Upper lobe of right lung (tissue), 1 donor: ENCODE measurements around the gene STPG4. TPM values are rescaled to one million over a fixed set of nuclear protein-coding genes. Genes with fewer than 3 reads are reported as not detected.

Source experiments
- ATAC-seq: fragments of 200-7000 bp; cut with Tn5 transposase; one replicate; pipeline ENCODE4 v1.9.1; 2020; ENCODE audit warnings: mild to moderate bottlenecking, moderate library complexity
- DNase-seq: peaks from one replicate; pipeline ENCODE4 v3.0.0-alpha.2; 2020
- H3K27ac ChIP-seq: fragments of 200-600 bp; one replicate; pipeline ENCODE4 v1.8.0; 2022
- H3K27me3 ChIP-seq: fragments of 200-600 bp; one replicate; pipeline ENCODE4 v1.8.0; 2022; ENCODE audit warnings: mild to moderate bottlenecking
- H3K36me3 ChIP-seq: fragments of 200-600 bp; one replicate; pipeline ENCODE4 v1.8.0; 2022
- H3K4me1 ChIP-seq: fragments of 200-600 bp; one replicate; pipeline ENCODE4 v1.8.0; 2022
- H3K4me3 ChIP-seq: fragments of 200-600 bp; one replicate; pipeline ENCODE4 v1.8.0; 2022; ENCODE audit warnings: mild to moderate bottlenecking
- H3K9me3 ChIP-seq: fragments of 200-600 bp; one replicate; pipeline ENCODE4 v1.8.0; 2022
- CTCF ChIP-seq: fragments of 200-600 bp; IDR thresholded peaks from one replicate; pipeline ENCODE4 v1.8.0; 2022; ENCODE audit warnings: antibody characterized with exemption
- intact Hi-C: fragments of 100-400 bp; cut with DNase I; formaldehyde crosslinking; loops from one replicate; pipeline ENCODE4 v1.11.0; 2022
- total RNA-seq: library from RNA; stranded (reverse); fragmentation: NEBNext Ultra II Directional; extraction: Animal tissue kit (Norgen Biotek cat#: 25700); gene quantifications from one replicate; pipeline ENCODE4 v1.2.1, GENCODE V29; 2021
- donor health status: DM: no; HTN: yes; CAD: no; lungs with severe emphysema.

STPG4 gene
- total RNA-seq, 1 donor from 2014 or later, result not detected

- Histone ChIP-seq H3K36me3 (no peaks in the 10 kb centered on the region), H3K4me1 (no peaks in the 10 kb centered on the region), H3K27me3 (no peaks in the 10 kb centered on the region), H3K9me3 (no peaks in the 10 kb centered on the region), H3K27ac (no peak overlapping the region), H3K4me3 (no peak overlapping the region)
- TF ChIP-seq CTCF, result no peak
- DNase-seq (no peak), ATAC-seq (no peak)
- intact Hi-C loops, result no loop called here
These were observed 20.6 kb downstream of the STPG4 start for GRCh38 chr2:47134386-47135090.

DNA sequence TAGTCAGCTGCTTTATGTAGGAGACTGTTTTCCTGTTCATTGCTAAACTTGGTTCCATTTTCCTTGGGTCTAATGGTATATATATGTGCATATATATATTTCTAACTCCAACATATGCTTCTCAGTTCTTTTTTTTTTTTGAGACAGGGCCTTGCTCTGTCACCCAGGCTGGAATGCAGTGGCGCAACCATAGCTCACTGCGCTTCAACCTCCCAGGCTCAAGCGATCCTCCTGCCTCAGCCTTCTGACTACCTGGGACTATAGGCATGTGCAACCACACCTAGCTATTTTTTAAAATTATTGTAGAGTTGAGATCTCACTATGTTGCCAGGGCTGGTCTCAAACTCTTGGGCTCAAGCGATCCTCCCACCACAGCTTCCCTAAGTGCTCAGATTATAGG is 22.1 kb downstream of the STPG4 start:
- DNase-seq, result no peak
- TF ChIP-seq CTCF, result no peak
- no peaks in the 10 kb centered on the region for H3K4me1 ChIP-seq
- intact Hi-C loops, result no loop called here
- no peaks in the 10 kb centered on the region for H3K27me3 ChIP-seq
- H3K4me3 ChIP-seq, result no peak overlapping the region
- no peak for ATAC-seq
- H3K9me3 ChIP-seq, result no peaks in the 10 kb centered on the region
- H3K27ac ChIP-seq, result no peak overlapping the region
- no peaks in the 10 kb centered on the region for H3K36me3 ChIP-seq

DNA sequence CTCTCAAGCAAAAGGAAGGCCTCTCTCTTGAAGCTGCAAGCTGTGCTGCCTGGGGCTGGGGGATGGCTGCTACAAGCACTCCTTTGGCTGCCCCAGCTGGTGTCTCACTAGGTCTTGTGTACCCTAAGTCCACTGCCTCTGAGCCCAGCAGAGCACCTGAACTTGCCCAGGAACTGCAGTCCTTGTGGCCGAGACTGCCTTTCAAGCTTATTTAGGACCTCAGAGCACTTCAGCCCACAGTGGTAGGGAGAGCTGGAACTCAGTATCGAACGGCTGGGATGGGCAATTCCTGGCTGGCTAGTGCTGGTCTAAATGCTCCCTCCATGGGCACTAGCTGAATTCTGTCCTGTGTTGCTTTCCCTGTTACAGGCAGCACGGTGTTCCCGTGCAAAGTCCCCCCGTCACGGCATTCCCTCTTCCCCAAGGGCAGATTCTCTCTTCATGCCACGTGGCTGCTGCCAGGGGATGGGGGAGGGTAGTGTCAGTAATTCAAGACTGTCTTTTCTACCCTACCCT is 25.9 kb downstream of the STPG4 start:
- no peaks in the 10 kb centered on the region for H3K36me3 ChIP-seq
- no peaks in the 10 kb centered on the region for H3K27me3 ChIP-seq
- ATAC-seq, result no peak

DNA sequence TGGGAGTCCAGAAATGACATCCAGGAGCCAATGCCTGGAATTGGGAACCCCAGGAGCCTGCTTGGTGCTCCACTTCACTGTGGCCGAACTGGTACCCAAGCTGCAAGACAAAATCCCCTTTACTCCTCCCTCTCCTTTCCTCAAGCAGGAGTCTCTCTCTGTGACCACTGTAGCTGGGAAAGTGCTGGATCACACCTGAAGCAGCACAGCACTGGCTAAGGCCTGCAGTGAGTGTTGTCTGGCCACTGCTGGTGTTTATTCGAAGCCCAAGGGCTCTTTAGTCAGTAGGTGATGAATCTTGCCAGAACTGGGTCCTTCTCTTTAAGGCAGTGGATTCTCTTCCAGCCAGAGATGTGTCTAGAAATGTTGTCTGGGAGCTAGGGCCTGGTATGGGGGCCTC is 26.4 kb downstream of the STPG4 start:
- Histone ChIP-seq H3K27me3 (no peaks in the 10 kb centered on the region), H3K4me3 (no peak overlapping the region), H3K27ac (no peak overlapping the region), H3K9me3 (no peaks in the 10 kb centered on the region), H3K4me1 (no peaks in the 10 kb centered on the region), H3K36me3 (no peaks in the 10 kb centered on the region)
- DNase-seq, result no peak
- TF ChIP-seq CTCF, result no peak
- intact Hi-C loops, result no loop called here
- peak; percentile 31 for ATAC-seq

More for the DNA sequence above, 25.9 kb downstream of the STPG4 start:
- DNase-seq, result no peak
- no peaks in the 10 kb centered on the region for H3K4me1 ChIP-seq
- TF ChIP-seq CTCF, result no peak
- no peak overlapping the region for H3K27ac ChIP-seq
- no peaks in the 10 kb centered on the region for H3K9me3 ChIP-seq
- intact Hi-C loops, result no loop called here
- H3K4me3 ChIP-seq, result no peak overlapping the region

DNA sequence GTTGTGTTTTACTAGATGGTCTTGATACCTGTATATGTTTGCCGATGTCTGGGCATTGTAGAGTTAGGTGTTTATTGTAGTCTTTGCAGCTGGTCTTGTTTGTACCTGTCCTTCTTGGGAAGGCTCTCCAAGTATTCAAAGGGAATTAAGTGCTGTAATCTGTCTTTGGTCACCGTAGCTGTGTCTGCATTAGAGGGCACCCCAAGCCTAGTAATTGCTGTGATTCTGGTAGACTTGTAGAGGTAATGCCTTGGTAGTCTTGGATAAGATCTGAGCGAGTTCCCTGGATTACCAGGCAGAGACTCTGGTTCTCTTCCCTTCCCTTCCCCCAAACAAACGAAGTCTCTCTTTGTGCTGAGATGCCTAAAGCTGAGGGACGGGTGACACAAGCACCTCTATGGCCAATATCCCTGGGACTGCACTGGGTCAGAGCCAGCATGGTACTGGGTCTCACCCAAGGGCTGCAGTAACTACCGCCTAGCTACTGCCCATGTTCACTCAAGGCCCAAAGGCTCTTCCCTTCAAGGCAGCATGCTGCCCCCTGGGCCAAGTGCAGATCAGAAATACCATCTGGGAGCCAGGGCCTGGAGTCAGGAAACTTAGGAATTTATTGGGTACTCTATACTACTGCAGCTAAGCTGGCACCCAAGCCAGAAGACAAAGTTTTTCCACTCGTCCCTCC is 27.1 kb downstream of the STPG4 start:
- ATAC-seq (peak; percentile 13), DNase-seq (no peak)
- Histone ChIP-seq H3K9me3 (no peaks in the 10 kb centered on the region), H3K36me3 (no peaks in the 10 kb centered on the region), H3K27me3 (no peaks in the 10 kb centered on the region), H3K27ac (no peak overlapping the region), H3K4me3 (no peak overlapping the region), H3K4me1 (no peaks in the 10 kb centered on the region)
- intact Hi-C loops, result no loop called here
- TF ChIP-seq CTCF, result no peak
